HepG2 (cell line): ENCODE measurements around the gene SLC23A2. TPM values are rescaled to one million over a fixed set of nuclear protein-coding genes. Genes with fewer than 3 reads are reported as not detected.
A peak's percentile ranks its signal among the peaks of the same experiment; 100 is the strongest.
"Not testable (repeated sequence)": the region's sequence is repeated elsewhere in the genome, so short reads cannot be mapped to it uniquely, and the experiment has no call there.

Source experiments
- AHDC1 ChIP-seq: sonication (generic); formaldehyde crosslinking; IDR thresholded peaks from 2 replicates; pipeline ENCODE4 v1.5.1; 2020; ENCODE audit warnings: mild to moderate bottlenecking, missing genetic modification reagents, borderline replicate concordance
- CBFB ChIP-seq: sonication (generic); formaldehyde crosslinking; IDR thresholded peaks from 2 replicates; pipeline ENCODE4 v1.4.0; 2020; ENCODE audit warnings: missing genetic modification reagents
- ERF ChIP-seq: IDR thresholded peaks from 2 replicates; pipeline ENCODE4 v1.6.1; 2018; ENCODE audit warnings: missing biosample characterization, missing genetic modification reagents
- GATA4 ChIP-seq: sonication (generic); IDR thresholded peaks from 2 replicates; pipeline ENCODE4 v1.6.1; 2016; ENCODE audit warnings: antibody characterized with exemption, low read depth, borderline replicate concordance
- HNF4G ChIP-seq, 2 experiments: sonication (generic) in 1 of 2; formaldehyde crosslinking in 1 of 2; IDR thresholded peaks; 2 replicates each; pipeline versions ENCODE4 v1.4.0 to v1.6.1; 2011 to 2020; ENCODE audit warnings: borderline replicate concordance in 2 of 2, low read depth in 2 of 2, mild to moderate bottlenecking in 2 of 2, low read length in 1 of 2, missing genetic modification reagents in 1 of 2, moderate library complexity in 1 of 2
- KLF16 ChIP-seq, 2 experiments: sonication (generic) in 1 of 2; formaldehyde crosslinking in 1 of 2; IDR thresholded peaks; 2 replicates each; pipeline versions ENCODE4 v1.6.1 to v1.8.0; 2016 to 2023; ENCODE audit warnings: missing genetic modification reagents in 2 of 2, missing compliant biosample characterization in 1 of 2
- LCORL ChIP-seq, 2 experiments: fragments of 450-650 bp in 1 of 2; sonication (generic) in 1 of 2; formaldehyde crosslinking in 1 of 2; IDR thresholded peaks; 2 replicates each; pipeline versions ENCODE4 v1.5.0 to v1.6.1; 2017 to 2020; ENCODE audit warnings: antibody characterized with exemption in 1 of 2, missing genetic modification reagents in 1 of 2
- RCOR2 ChIP-seq: IDR thresholded peaks from 2 replicates; pipeline ENCODE4 v1.6.1; 2016; ENCODE audit warnings: missing biosample characterization, missing genetic modification reagents
- TGIF2 ChIP-seq: IDR thresholded peaks from 2 replicates; pipeline ENCODE4 v1.6.1; 2016; ENCODE audit warnings: control low read depth, missing compliant biosample characterization
- polyA plus RNA-seq, 8 experiments: library from polyadenylated mRNA; depleted of rRNA in 3 of 8; stranded (reverse) in 7 of 8; unstranded in 1 of 8; fragments of >200 nt; fragmentation: Illumina TruSeq in 4 of 8; extraction: Trizol in 4 of 8; gene quantifications; 2 replicates each; pipeline versions ENCODE4 v1.2.1 to v1.2.3, GENCODE V29; 2011 to 2016; ENCODE audit warnings: low read depth in 4 of 8, missing spikeins in 1 of 8, mixed read lengths in 1 of 8; ENCODE audit not compliant: insufficient read depth in 1 of 8
- total RNA-seq, 5 experiments: library from RNA; depleted of rRNA; stranded (reverse); fragments of >200 nt; fragmentation: Illumina TruSeq; extraction: Trizol; gene quantifications; 2 replicates each; pipeline ENCODE4 v1.2.3, GENCODE V29; 2016; ENCODE audit warnings: low read depth in 1 of 5
- TF ChIP-seq, protein P1 (sequence below): sonication (generic); formaldehyde crosslinking; IDR thresholded peaks from 2 replicates; pipeline ENCODE4 v1.4.0; 2020; ENCODE audit warnings: missing genetic modification reagents, borderline replicate concordance
- TF ChIP-seq, protein P2 (sequence below): sonication (generic); formaldehyde crosslinking; IDR thresholded peaks from 2 replicates; pipeline ENCODE4 v1.5.1; 2020; ENCODE audit warnings: mild to moderate bottlenecking, missing genetic modification reagents
- TF ChIP-seq, protein P3 (sequence below): IDR thresholded peaks from 2 replicates; pipeline ENCODE4 v1.6.1; 2016; ENCODE audit warnings: low read depth

The SLC23A2 gene
- total and polyA plus RNA-seq, 2 of the 13 experiments (the other 11 are each of a cell fraction or from before 2014, with no cell fraction given), result 42.2 to 51.2 TPM

GRCh38 chr20:5028258-5029059, 27.1 kb upstream of the SLC23A2 start (continued):
- TF ChIP-seq, protein P1, sequence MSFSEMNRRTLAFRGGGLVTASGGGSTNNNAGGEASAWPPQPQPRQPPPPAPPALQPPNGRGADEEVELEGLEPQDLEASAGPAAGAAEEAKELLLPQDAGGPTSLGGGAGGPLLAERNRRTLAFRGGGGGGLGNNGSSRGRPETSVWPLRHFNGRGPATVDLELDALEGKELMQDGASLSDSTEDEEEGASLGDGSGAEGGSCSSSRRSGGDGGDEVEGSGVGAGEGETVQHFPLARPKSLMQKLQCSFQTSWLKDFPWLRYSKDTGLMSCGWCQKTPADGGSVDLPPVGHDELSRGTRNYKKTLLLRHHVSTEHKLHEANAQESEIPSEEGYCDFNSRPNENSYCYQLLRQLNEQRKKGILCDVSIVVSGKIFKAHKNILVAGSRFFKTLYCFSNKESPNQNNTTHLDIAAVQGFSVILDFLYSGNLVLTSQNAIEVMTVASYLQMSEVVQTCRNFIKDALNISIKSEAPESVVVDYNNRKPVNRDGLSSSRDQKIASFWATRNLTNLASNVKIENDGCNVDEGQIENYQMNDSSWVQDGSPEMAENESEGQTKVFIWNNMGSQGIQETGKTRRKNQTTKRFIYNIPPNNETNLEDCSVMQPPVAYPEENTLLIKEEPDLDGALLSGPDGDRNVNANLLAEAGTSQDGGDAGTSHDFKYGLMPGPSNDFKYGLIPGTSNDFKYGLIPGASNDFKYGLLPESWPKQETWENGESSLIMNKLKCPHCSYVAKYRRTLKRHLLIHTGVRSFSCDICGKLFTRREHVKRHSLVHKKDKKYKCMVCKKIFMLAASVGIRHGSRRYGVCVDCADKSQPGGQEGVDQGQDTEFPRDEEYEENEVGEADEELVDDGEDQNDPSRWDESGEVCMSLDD, result peak; percentile 56; the same call in 1 of the 2 replicates
- TF ChIP-seq CBFB, result 0 out of 2 replicates have a peak, but pooled peaks have one; percentile 59
- peak; percentile 88 for TF ChIP-seq LCORL (IDR thresholded peaks at IDR 0.05)
- peak; percentile 93 for TF ChIP-seq LCORL (CRISPR knock-in tag; IDR thresholded peaks at IDR 0.05)
- TF ChIP-seq HNF4G (IDR thresholded peaks at IDR 0.05; ENCODE audit: borderline replicate concordance, low read depth, low read length), result peak; percentile 63
- TF ChIP-seq HNF4G (CRISPR knock-in tag; IDR thresholded peaks at IDR 0.05; ENCODE audit: borderline replicate concordance, low read depth), result not testable (repeated sequence)
- peak in 1 of 2 experiments; percentile 79; a peak in 1 of 4 replicates for TF ChIP-seq KLF16 (CRISPR knock-in tag; IDR thresholded peaks at IDR 0.05)
- TF ChIP-seq TGIF2 (CRISPR knock-in tag), result peak; percentile 66; the same call in 1 of the 2 replicates
- TF ChIP-seq, protein P2, sequence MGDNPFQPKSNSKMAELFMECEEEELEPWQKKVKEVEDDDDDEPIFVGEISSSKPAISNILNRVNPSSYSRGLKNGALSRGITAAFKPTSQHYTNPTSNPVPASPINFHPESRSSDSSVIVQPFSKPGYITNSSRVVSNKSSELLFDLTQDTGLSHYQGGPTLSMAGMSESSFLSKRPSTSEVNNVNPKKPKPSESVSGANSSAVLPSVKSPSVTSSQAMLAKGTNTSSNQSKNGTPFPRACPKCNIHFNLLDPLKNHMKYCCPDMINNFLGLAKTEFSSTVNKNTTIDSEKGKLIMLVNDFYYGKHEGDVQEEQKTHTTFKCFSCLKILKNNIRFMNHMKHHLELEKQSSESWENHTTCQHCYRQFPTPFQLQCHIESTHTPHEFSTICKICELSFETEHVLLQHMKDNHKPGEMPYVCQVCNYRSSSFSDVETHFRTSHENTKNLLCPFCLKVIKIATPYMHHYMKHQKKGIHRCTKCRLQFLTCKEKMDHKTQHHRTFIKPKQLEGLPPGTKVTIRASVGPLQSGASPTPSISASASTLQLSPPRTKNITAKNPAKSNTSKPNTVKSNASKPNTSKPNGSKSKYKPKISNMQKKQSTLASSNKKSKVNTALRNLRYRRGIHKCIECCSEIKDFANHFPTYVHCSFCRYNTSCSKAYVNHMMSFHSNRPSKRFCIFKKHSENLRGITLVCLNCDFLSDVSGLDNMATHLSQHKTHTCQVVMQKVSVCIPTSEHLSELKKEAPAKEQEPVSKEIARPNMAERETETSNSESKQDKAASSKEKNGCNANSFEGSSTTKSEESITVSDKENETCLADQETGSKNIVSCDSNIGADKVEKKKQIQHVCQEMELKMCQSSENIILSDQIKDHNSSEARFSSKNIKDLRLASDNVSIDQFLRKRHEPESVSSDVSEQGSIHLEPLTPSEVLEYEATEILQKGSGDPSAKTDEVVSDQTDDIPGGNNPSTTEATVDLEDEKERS, result 0 out of 2 replicates have a peak, but pooled peaks have one; percentile 7
- TF ChIP-seq, protein P3, sequence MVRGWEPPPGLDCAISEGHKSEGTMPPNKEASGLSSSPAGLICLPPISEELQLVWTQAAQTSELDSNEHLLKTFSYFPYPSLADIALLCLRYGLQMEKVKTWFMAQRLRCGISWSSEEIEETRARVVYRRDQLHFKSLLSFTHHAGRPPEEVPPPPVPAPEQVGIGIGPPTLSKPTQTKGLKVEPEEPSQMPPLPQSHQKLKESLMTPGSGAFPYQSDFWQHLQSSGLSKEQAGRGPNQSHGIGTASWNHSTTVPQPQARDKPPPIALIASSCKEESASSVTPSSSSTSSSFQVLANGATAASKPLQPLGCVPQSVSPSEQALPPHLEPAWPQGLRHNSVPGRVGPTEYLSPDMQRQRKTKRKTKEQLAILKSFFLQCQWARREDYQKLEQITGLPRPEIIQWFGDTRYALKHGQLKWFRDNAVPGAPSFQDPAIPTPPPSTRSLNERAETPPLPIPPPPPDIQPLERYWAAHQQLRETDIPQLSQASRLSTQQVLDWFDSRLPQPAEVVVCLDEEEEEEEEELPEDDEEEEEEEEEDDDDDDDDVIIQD (CRISPR knock-in tag), result 0 out of 2 replicates have a peak, but pooled peaks have one; percentile 12
- peak; percentile 76; the same call in 1 of the 2 replicates for TF ChIP-seq ERF (CRISPR knock-in tag)
- TF ChIP-seq RCOR2, result peak; percentile 26; the same call in 1 of the 2 replicates
- TF ChIP-seq AHDC1 (CRISPR knock-in tag), result peak; percentile 65; the same call in 1 of the 2 replicates
- 0 out of 2 replicates have a peak, but pooled peaks have one; percentile 14 for TF ChIP-seq GATA4
